Measurements from ENCODE around the gene PCLAF.

The PCLAF gene

DNA sequence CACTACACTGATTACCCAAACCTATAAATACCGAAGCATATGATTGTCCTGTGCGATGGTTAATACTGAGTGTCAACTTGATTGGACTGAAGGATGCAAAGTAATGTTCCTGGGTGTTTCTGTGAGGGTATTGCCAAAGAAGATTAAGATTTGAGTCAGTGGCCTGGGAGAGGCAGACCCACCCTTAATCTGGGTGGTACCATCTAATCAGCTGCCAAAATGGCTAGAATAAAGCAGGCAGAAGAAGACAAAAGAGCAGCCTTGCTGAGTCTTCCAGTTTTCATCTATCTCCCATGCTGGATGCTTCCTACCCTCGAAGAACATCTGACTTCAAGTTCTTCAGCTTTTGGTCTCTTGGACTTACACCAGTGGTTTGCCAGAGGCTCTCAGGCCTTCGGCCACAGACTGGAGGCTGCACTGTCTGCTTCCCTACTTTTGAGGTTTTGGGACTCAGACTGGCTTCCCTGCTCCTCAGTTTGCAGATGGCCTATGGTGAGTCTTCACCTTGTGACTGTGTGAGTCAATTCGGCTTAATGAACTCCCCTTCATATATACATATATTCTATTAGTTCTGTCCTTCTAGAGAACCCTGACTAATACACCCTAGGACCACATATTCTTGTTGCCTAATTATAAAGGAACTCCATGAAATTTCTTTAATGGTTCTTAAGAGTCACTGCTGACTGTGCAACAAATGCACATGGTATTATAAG is 56.9 kb downstream of the PCLAF start:
- DNase-seq (ENCODE audit: low read depth in 2 of 2), result peak in 1 of 2 donors; percentile 44
- TF ChIP-seq, protein P1, sequence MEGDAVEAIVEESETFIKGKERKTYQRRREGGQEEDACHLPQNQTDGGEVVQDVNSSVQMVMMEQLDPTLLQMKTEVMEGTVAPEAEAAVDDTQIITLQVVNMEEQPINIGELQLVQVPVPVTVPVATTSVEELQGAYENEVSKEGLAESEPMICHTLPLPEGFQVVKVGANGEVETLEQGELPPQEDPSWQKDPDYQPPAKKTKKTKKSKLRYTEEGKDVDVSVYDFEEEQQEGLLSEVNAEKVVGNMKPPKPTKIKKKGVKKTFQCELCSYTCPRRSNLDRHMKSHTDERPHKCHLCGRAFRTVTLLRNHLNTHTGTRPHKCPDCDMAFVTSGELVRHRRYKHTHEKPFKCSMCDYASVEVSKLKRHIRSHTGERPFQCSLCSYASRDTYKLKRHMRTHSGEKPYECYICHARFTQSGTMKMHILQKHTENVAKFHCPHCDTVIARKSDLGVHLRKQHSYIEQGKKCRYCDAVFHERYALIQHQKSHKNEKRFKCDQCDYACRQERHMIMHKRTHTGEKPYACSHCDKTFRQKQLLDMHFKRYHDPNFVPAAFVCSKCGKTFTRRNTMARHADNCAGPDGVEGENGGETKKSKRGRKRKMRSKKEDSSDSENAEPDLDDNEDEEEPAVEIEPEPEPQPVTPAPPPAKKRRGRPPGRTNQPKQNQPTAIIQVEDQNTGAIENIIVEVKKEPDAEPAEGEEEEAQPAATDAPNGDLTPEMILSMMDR (IDR thresholded peaks at IDR 0.05; ENCODE audit: low read depth, low read length), result no peak

DNA sequence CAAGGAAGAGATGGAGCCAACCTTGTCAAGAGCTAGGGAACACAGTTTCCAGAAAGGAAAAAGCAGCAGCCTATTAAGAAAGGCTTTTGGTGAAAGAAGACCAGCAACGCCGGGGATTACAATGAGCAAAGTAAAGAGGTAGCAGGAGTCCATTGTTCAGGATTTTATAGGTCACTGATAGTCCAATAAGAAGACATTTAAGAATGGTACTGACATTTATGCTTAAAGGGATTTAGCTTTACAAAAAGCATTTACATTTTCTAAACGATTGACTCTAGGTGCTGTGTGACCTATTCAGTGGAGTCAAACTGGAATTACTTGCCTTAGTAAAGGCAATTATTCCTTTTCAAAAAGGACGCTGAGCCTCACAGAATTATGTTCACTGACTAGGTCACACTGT is 66.0 kb downstream of the PCLAF start:
- H3K4me3 ChIP-seq (replicated peaks in 1 of 2; ENCODE audit: low read depth in 2 of 2, low read length in 2 of 2), result no peak overlapping the region
- TF ChIP-seq, protein P1 (IDR thresholded peaks at IDR 0.05; ENCODE audit: low read depth, low read length), result no peak

More for the DNA sequence above, 56.9 kb downstream of the PCLAF start:
- H3K4me3 ChIP-seq (replicated peaks in 1 of 2; ENCODE audit: low read depth in 2 of 2, low read length in 2 of 2), result no peak overlapping the region

DNA sequence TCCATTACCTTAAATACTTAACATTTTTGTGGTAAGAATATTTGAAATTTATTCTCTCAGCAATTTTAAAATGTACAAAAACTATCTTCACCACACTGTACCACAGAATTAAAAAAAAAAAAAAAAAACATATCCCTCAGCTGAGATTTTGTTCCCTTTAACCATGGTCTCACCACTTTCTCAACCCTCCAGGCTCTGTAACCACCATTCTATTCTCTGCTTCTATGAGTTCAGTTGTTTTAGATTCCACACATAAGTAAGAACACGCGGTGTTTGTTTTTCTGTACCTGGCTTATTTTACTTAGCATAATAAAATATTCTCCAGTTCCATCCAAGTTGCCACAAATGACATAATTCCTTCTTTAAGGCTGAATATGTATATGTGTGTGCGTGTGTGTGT is 66.8 kb downstream of the PCLAF start:
- no peak overlapping the region for H3K4me3 ChIP-seq (replicated peaks in 1 of 2; ENCODE audit: low read depth in 2 of 2, low read length in 2 of 2)
- TF ChIP-seq, protein P1 (IDR thresholded peaks at IDR 0.05; ENCODE audit: low read depth, low read length), result no peak
- no peak for DNase-seq (ENCODE audit: low read depth in 2 of 2)

More for the DNA sequence above, 66.0 kb downstream of the PCLAF start:
- DNase-seq (ENCODE audit: low read depth in 2 of 2), result no peak
